Astrocyte of the cerebellum (primary cell): Measurements from ENCODE around the gene FAM168A.
"Not testable (repeated sequence)": the region's sequence is repeated elsewhere in the genome, so short reads cannot be mapped to it uniquely, and the experiment has no call there.

Source experiments
- DNase-seq: peaks from one replicate; pipeline ENCODE4 v3.0.0-alpha.2; 2011; ENCODE audit warnings: low read depth
- H3K4me3 ChIP-seq: 2 replicates; pipeline ENCODE4 v1.5.1; 2011; ENCODE audit warnings: mild to moderate bottlenecking, low read depth, low read length, moderate library complexity
- in situ Hi-C: cut with HindIII; loops from 2 replicates; pipeline ENCODE4 v1.10.0; 2017; ENCODE audit warnings: low sequenced_read_pairs
- TF ChIP-seq, protein P1 (sequence below): IDR thresholded peaks from 2 replicates; pipeline ENCODE4 v1.5.1; 2012; ENCODE audit warnings: low read length, low read depth, moderate library complexity, mild to moderate bottlenecking; ENCODE audit errors: missing control alignments

Gene FAM168A

DNA sequence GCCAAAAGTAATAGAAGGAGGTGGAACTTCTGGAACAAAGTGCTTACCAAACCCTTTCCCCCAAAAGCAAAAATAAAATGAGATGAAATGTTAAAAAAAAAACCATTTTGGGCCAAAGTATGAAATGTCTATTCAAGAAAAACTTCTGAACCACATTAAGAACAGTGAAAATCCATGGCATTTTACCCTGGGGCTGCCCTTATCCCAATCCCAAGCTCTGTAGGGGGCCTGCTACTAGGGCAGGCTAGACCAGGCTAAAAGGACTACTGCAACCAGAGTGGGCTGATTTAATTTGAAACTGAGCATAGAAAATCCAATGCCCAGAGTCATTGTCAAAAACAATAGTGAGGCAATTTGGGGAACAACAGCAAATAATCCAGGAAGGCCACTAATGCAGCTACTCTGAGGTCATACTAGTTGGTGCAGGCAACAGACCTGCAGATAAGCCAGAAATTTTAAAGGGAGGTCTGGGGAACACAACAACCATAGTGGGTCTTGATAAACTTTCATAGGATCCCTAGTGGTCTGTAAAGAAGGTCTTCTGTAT, 122.3 kb downstream of the FAM168A start:
- in situ Hi-C loops, result no loop called here
- TF ChIP-seq, protein P1, sequence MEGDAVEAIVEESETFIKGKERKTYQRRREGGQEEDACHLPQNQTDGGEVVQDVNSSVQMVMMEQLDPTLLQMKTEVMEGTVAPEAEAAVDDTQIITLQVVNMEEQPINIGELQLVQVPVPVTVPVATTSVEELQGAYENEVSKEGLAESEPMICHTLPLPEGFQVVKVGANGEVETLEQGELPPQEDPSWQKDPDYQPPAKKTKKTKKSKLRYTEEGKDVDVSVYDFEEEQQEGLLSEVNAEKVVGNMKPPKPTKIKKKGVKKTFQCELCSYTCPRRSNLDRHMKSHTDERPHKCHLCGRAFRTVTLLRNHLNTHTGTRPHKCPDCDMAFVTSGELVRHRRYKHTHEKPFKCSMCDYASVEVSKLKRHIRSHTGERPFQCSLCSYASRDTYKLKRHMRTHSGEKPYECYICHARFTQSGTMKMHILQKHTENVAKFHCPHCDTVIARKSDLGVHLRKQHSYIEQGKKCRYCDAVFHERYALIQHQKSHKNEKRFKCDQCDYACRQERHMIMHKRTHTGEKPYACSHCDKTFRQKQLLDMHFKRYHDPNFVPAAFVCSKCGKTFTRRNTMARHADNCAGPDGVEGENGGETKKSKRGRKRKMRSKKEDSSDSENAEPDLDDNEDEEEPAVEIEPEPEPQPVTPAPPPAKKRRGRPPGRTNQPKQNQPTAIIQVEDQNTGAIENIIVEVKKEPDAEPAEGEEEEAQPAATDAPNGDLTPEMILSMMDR, result no peak

GRCh38 chr11:73473252-73473651, 124.7 kb downstream of the FAM168A start:
- H3K4me3 ChIP-seq, result no peak overlapping the region
- in situ Hi-C loops, result no loop called here
- TF ChIP-seq, protein P1, result no peak
- DNase-seq, result no peak

More for the DNA sequence above, 122.3 kb downstream of the FAM168A start:
- H3K4me3 ChIP-seq, result no peak overlapping the region
- DNase-seq, result no peak

- DNase-seq, H3K4me3 ChIP-seq, in situ Hi-C loops: not testable (repeated sequence)
Observed at GRCh38 chr11:73470036-73470612, 127.8 kb downstream of the FAM168A start.

DNA sequence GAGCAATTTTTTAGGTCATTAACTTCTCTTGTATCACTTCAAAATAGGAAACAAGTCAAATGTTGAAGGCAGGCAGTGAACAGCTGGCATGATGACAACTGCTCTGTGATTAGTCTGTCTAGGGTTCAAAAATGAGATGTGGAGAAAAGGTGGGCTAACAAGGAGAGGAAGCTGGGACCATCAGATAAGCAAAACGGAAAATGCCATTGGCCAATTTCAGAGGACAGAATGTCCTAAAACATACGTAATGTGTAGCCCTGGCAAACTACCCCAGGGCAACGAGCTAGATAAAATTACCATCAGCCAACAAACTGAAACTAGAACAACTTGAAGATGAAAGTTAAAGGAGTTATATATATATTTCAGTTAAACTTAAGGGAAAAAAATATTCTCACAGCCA, 128.5 kb downstream of the FAM168A start:
- no peak overlapping the region for H3K4me3 ChIP-seq
- no peak for DNase-seq
- TF ChIP-seq, protein P1, result no peak
- in situ Hi-C loops, result loop anchor here (5.0 kb wide), 1 partner anchor 183 kb away; no protein-coding TSS in a partner anchor

GRCh38 chr11:73468590-73469161, 129.2 kb downstream of the FAM168A start:
- in situ Hi-C loops, result loop anchor here (5.0 kb wide), 1 partner anchor 184 kb away; no protein-coding TSS in a partner anchor
- H3K4me3 ChIP-seq, result no peak overlapping the region
- DNase-seq, result no peak
- TF ChIP-seq, protein P1, result no peak

GRCh38 chr11:73467505-73467904, 130.4 kb downstream of the FAM168A start:
- TF ChIP-seq, protein P1, result no peak
- in situ Hi-C loops, result loop anchor here (5.0 kb wide), 1 partner anchor 185 kb away; no protein-coding TSS in a partner anchor
- H3K4me3 ChIP-seq, result no peak overlapping the region
- DNase-seq, result no peak

DNA sequence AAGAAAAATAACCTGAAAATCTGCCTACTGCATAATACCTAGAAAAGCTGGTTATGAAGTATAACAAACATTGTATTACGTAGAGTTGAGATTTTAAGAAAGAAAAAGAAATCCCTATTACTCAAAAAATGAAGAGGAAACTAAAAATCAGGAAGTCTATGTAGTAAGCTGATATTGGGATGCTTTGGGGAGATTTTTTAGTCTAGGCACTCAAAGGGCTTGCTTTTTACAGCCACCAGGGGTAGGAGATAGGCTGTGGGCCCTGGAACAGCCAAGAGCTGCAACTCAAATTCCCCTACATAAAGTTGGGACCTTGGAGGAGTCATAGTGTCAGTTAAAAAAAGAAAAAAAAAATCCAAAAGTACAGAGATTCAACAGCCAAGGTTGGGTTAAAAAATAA, 131.3 kb downstream of the FAM168A start:
- H3K4me3 ChIP-seq, result no peak overlapping the region
- no peak for DNase-seq
- TF ChIP-seq, protein P1, result no peak
- in situ Hi-C loops, result loop anchor here (5.0 kb wide), 1 partner anchor 186 kb away; no protein-coding TSS in a partner anchor
